Endothelial cell of umbilical vein (primary cell): ENCODE data around the gene DMD. TPM values are rescaled to one million over a fixed set of nuclear protein-coding genes. Genes with fewer than 3 reads are reported as not detected.

ENCODE experiments used
- BruUV-seq: library from RNA; stranded (reverse); fragments of 400-500 nt; replicated peaks from 2 replicates; lab custom pipeline; 2021; lab: Mats Ljungman, UMichigan
- CTCF ChIA-PET: fragments of 300-600, 350-600 bp; sonication (Branson Sonifier 250); formaldehyde crosslinking; loops from one replicate; lab custom pipeline; 2021; ENCODE audit warnings: antibody characterized with exemption, inconsistent platforms; lab: Charles Lee
- POLR2A ChIA-PET: fragments of 300-600, 350-600 bp; sonication (Branson Sonifier 250); formaldehyde crosslinking; loops from one replicate; lab custom pipeline; 2021; ENCODE audit warnings: antibody characterized with exemption, inconsistent platforms; lab: Charles Lee
- DNase-seq: peaks from one replicate; pipeline ENCODE4 v3.0.0-alpha.2; 2011; ENCODE audit warnings: low read depth, low spot score
- FAIRE-seq: peaks from 2 replicates; lab custom pipeline; 2011; peaks lifted over from hg19 to GRCh38; lab: Jason Lieb, UNC
- H2AFZ ChIP-seq: 2 replicates; pipeline ENCODE4 v1.6.0; 2012; ENCODE audit warnings: low read depth, low read length, control low read depth, inconsistent platforms
- H3K27ac ChIP-seq: 2 replicates; pipeline ENCODE4 v1.5.1; 2011; ENCODE audit warnings: low read depth, mild to moderate bottlenecking, control low read depth, low read length, moderate library complexity; ENCODE audit not compliant: insufficient read depth
- H3K27me3 ChIP-seq, 2 experiments: 2 replicates each; pipeline versions ENCODE4 v1.6.0 to v1.6.1; 2011; ENCODE audit warnings: low read length in 2 of 2, mixed read lengths in 1 of 2; ENCODE audit not compliant: control insufficient read depth in 2 of 2, insufficient read depth in 2 of 2
- H3K36me3 ChIP-seq, 2 experiments: 2 replicates in 1 of 2; 3 replicates in 1 of 2; pipeline ENCODE4 v1.5.1; 2011; ENCODE audit warnings: low read length in 2 of 2, mild to moderate bottlenecking in 1 of 2, moderate library complexity in 1 of 2; ENCODE audit not compliant: control insufficient read depth in 2 of 2, insufficient read depth in 2 of 2; ENCODE audit errors: extremely low read depth in 1 of 2
- H3K4me1 ChIP-seq: 3 replicates; pipeline ENCODE4 v1.5.1; 2011; ENCODE audit warnings: mild to moderate bottlenecking, low read length; ENCODE audit not compliant: control insufficient read depth, insufficient read depth; ENCODE audit errors: extremely low read depth
- H3K4me2 ChIP-seq: 2 replicates; pipeline ENCODE4 v1.6.1; 2011; ENCODE audit warnings: low read length, control low read depth, mixed read lengths; ENCODE audit not compliant: insufficient read depth
- H3K4me3 ChIP-seq, 3 experiments: fragments of 200-600 bp in 1 of 3; sonication (generic), shearing (Covaris generic) in 1 of 3; replicated peaks in 1 of 3; 2 replicates each; pipeline ENCODE4 v1.5.1; 2011 to 2016; ENCODE audit warnings: control low read depth in 3 of 3, low read length in 3 of 3, mild to moderate bottlenecking in 2 of 3, inconsistent platforms in 1 of 3, low read depth in 1 of 3, moderate library complexity in 1 of 3; ENCODE audit not compliant: insufficient read depth in 1 of 3
- H3K79me2 ChIP-seq: 2 replicates; pipeline ENCODE4 v1.6.0; 2012; ENCODE audit warnings: low read length, inconsistent platforms; ENCODE audit not compliant: control insufficient read depth, insufficient read depth
- H3K9ac ChIP-seq: replicated peaks from 2 replicates; pipeline ENCODE3; 2011; ENCODE audit warnings: low read length, control low read depth; ENCODE audit not compliant: insufficient read depth; ENCODE audit errors: extremely low read depth
- H3K9me1 ChIP-seq: replicated peaks from 3 replicates; pipeline ENCODE4 v1.6.0; 2011; ENCODE audit warnings: mild to moderate bottlenecking, low read length; ENCODE audit not compliant: control insufficient read depth, insufficient read depth; ENCODE audit errors: extremely low read depth
- H3K9me3 ChIP-seq: replicated peaks from 2 replicates; pipeline ENCODE4 v1.5.1; 2012; ENCODE audit warnings: low read length, inconsistent platforms; ENCODE audit not compliant: control insufficient read depth, insufficient read depth
- H4K20me1 ChIP-seq: replicated peaks from 2 replicates; pipeline ENCODE3; 2011; ENCODE audit warnings: mild to moderate bottlenecking, low read length; ENCODE audit not compliant: control insufficient read depth, insufficient read depth; ENCODE audit errors: extremely low read depth
- CTCF ChIP-seq, 2 donors: IDR thresholded peaks; 1 replicate in 1 of 2; 2 replicates in 1 of 2; pipeline ENCODE4 v1.5.1; 2011; ENCODE audit warnings: low read length in 2 of 2, mild to moderate bottlenecking in 2 of 2, moderate library complexity in 2 of 2, control low read depth in 1 of 2, inconsistent platforms in 1 of 2, low read depth in 1 of 2; ENCODE audit not compliant: insufficient read depth in 1 of 2; ENCODE audit errors: extremely low read depth in 1 of 2
- EZH2 ChIP-seq: IDR thresholded peaks from 2 replicates; pipeline ENCODE4 v1.6.1; 2012; ENCODE audit warnings: borderline replicate concordance, low read depth, mild to moderate bottlenecking, moderate library complexity, low read length, inconsistent platforms; ENCODE audit not compliant: severe bottlenecking
- FOS ChIP-seq: IDR thresholded peaks from 2 replicates; pipeline ENCODE4 v1.6.1; 2011; ENCODE audit warnings: mild to moderate bottlenecking, low read length, moderate library complexity, borderline replicate concordance; ENCODE audit not compliant: insufficient read depth
- GATA2 ChIP-seq: IDR thresholded peaks from 2 replicates; pipeline ENCODE4 v1.7.0; 2011; ENCODE audit warnings: low read depth, mild to moderate bottlenecking, moderate library complexity, mixed read lengths, low read length; ENCODE audit not compliant: insufficient read length, insufficient read depth
- JUN ChIP-seq: IDR thresholded peaks from 2 replicates; pipeline ENCODE4 v1.6.1; 2011; ENCODE audit warnings: borderline replicate concordance, low read depth; ENCODE audit not compliant: insufficient read length, insufficient read depth
- MAX ChIP-seq: IDR thresholded peaks from 2 replicates; pipeline ENCODE4 v1.6.1; 2011; ENCODE audit not compliant: insufficient read depth, insufficient read length
- MYC ChIP-seq: IDR thresholded peaks from one replicate; pipeline ENCODE4 v1.6.1; 2011; ENCODE audit warnings: mild to moderate bottlenecking, low read depth, low read length
- POLR2A ChIP-seq: IDR thresholded peaks from 2 replicates; pipeline ENCODE4 v1.6.1; 2012; ENCODE audit warnings: low read depth, mild to moderate bottlenecking, control low read depth, low read length
- POLR2AphosphoS5 ChIP-seq: IDR thresholded peaks from 2 replicates; pipeline ENCODE4 v1.6.1; 2012; ENCODE audit warnings: low read depth, mild to moderate bottlenecking, control low read depth, low read length, moderate library complexity; ENCODE audit not compliant: insufficient read depth
- dilution Hi-C: fragments of 300-500 bp; cut with MboI; formaldehyde crosslinking; loops from one replicate; pipeline ENCODE4 v1.15.0; 2019; ENCODE audit warnings: low sequenced_read_pairs; ENCODE audit not compliant: extremely low pct_ligation_motif_present
- intact Hi-C: fragments of 100-400 bp; cut with micrococcal nuclease; formaldehyde crosslinking; loops from one replicate; pipeline ENCODE4 v1.10.0; 2022
- polyA plus RNA-seq, 4 experiments: library from polyadenylated mRNA; depleted of rRNA in 3 of 4; stranded (reverse) in 3 of 4; unstranded in 1 of 4; fragments of >200 nt; gene quantifications; 2 replicates each; pipeline versions ENCODE4 v1.2.1 to v1.2.3, GENCODE V29; 2011 to 2012; ENCODE audit warnings: missing spikeins in 1 of 4
- total RNA-seq: library from RNA; stranded (reverse); gene quantifications from 2 replicates; pipeline ENCODE4 v1.2.3, GENCODE V29; 2021

The DMD gene
- total and polyA plus RNA-seq, 2 donors (not counting 3 experiments of a cell fraction or from before 2014, with no cell fraction given), result 7.3 to 9.0 TPM

- Histone ChIP-seq H3K9ac (no peak overlapping the region), H3K4me2 (no peak overlapping the region), H3K27me3 (no peaks in the 10 kb centered on the region), H3K36me3 (no peaks in the 10 kb centered on the region), H2AFZ (no peak overlapping the region), H4K20me1 (no peaks in the 10 kb centered on the region), H3K4me3 (no peak overlapping the region), H3K4me1 (no peaks in the 10 kb centered on the region), H3K79me2 (no peaks in the 10 kb centered on the region), H3K9me3 (no peaks in the 10 kb centered on the region), H3K9me1 (no peaks in the 10 kb centered on the region), H3K27ac (no peak overlapping the region)
- FAIRE-seq (no peak), DNase-seq (no peak)
- POLR2A ChIA-PET, result no interaction called here
- TF ChIP-seq FOS (no peak), POLR2A (no peak), MAX (no peak), EZH2 (no peak), JUN (no peak), CTCF (IDR thresholded peaks at IDR 0.05; ENCODE audit: extremely low read depth in 1 of 2, insufficient read depth in 1 of 2, low read depth in 1 of 2, low read length in 2 of 2) (no peak), MYC (no peak), GATA2 (no peak), POLR2AphosphoS5 (no peak)
- CTCF ChIA-PET, result interaction anchor here (1.3 kb wide), 1 partner anchor 11 kb away, joined by 3 read pairs; no protein-coding TSS in a partner anchor
- intact Hi-C loops, result no loop called here
- dilution Hi-C loops, result no loop called here
- BruUV-seq, result no TSS peak
These were observed 1977.3 kb downstream of the DMD start for GRCh38 chrX:31233941-31234496.
